ENCODE results near the gene YIPF4.
A peak's percentile ranks its signal among the peaks of the same experiment; 100 is the strongest.
"Not testable (repeated sequence)": the region's sequence is repeated elsewhere in the genome, so short reads cannot be mapped to it uniquely, and the experiment has no call there.

Gene YIPF4

GRCh38 chr2:32363597-32363996, 85.9 kb downstream of the YIPF4 start:
- POLR2A ChIA-PET = no interaction called here
- no peak for TF ChIP-seq FOXM1 (IDR thresholded peaks at IDR 0.05; ENCODE audit: borderline replicate concordance)
- no peak for TF ChIP-seq ZNF384 (IDR thresholded peaks at IDR 0.05)
- CTCF ChIA-PET = no interaction called here
- DNase-seq (ENCODE audit: extremely low spot score) = no peak

- DNase-seq (ENCODE audit: extremely low spot score); CTCF ChIA-PET; POLR2A ChIA-PET: not testable (repeated sequence)
- 0 out of 2 replicates have a peak, but pooled peaks have one; percentile 47 for TF ChIP-seq ZNF384 (IDR thresholded peaks at IDR 0.05)
Observed at GRCh38 chr2:32364290-32364689, 86.6 kb downstream of the YIPF4 start.

GRCh38 chr2:32365679-32366078, 88.0 kb downstream of the YIPF4 start:
- POLR2A ChIA-PET, CTCF ChIA-PET: not testable (repeated sequence)

More at GRCh38 chr2:32365679-32366078, 88.0 kb downstream of the YIPF4 start:
- DNase-seq (ENCODE audit: extremely low spot score) = not testable (repeated sequence)
